ENCODE measurements around the gene SINHCAF.
"Not testable (repeated sequence)": the region's sequence is repeated elsewhere in the genome, so short reads cannot be mapped to it uniquely, and the experiment has no call there.

SINHCAF gene

GRCh38 chr12:31260840-31261239, 65.1 kb downstream of the SINHCAF start:
- no peak for DNase-seq

- no peak for DNase-seq
Measured at GRCh38 chr12:31259136-31259886, 66.6 kb downstream of the SINHCAF start.

- DNase-seq = no peak
Measured at GRCh38 chr12:31257784-31258183, 68.2 kb downstream of the SINHCAF start.

- DNase-seq = peak in 2 of 6 experiments; percentile 2 to 4
Measured at GRCh38 chr12:31251707-31252611, 74.0 kb downstream of the SINHCAF start.

GRCh38 chr12:31250179-31250578, 75.8 kb downstream of the SINHCAF start:
- DNase-seq = no peak

GRCh38 chr12:31249356-31249755, 76.6 kb downstream of the SINHCAF start:
- no peak for DNase-seq

GRCh38 chr12:31248815-31249214, 77.1 kb downstream of the SINHCAF start:
- no peak for DNase-seq

- no peak for DNase-seq
Measured at GRCh38 chr12:31248337-31248736, 77.6 kb downstream of the SINHCAF start.

- no peak for DNase-seq
Measured at GRCh38 chr12:31246470-31246850, 79.5 kb downstream of the SINHCAF start.

- no peak for DNase-seq
Measured at GRCh38 chr12:31245822-31246469, 80.0 kb downstream of the SINHCAF start.

- not testable (repeated sequence) for DNase-seq
Measured at GRCh38 chr12:31242418-31242817, 83.5 kb downstream of the SINHCAF start.

GRCh38 chr12:31238764-31239387, 87.1 kb downstream of the SINHCAF start:
- DNase-seq = peak in 5 of 6 experiments; percentile 3 to 36 (median 16)

GRCh38 chr12:31238333-31238732, 87.6 kb downstream of the SINHCAF start:
- DNase-seq = not testable (repeated sequence)

GRCh38 chr12:31236998-31237637, 88.8 kb downstream of the SINHCAF start:
- no peak for DNase-seq

- no peak for DNase-seq
Measured at GRCh38 chr12:31235868-31236395, 90.0 kb downstream of the SINHCAF start.

GRCh38 chr12:31234955-31235867, 90.7 kb downstream of the SINHCAF start:
- no peak for DNase-seq

- no peak for DNase-seq
Measured at GRCh38 chr12:31234053-31234840, 91.7 kb downstream of the SINHCAF start.

GRCh38 chr12:31233061-31233730, 92.8 kb downstream of the SINHCAF start:
- DNase-seq = no peak

- no peak for DNase-seq
Measured at GRCh38 chr12:31232361-31232965, 93.5 kb downstream of the SINHCAF start.
